ENCODE results near the gene PREB.

The PREB gene

DNA sequence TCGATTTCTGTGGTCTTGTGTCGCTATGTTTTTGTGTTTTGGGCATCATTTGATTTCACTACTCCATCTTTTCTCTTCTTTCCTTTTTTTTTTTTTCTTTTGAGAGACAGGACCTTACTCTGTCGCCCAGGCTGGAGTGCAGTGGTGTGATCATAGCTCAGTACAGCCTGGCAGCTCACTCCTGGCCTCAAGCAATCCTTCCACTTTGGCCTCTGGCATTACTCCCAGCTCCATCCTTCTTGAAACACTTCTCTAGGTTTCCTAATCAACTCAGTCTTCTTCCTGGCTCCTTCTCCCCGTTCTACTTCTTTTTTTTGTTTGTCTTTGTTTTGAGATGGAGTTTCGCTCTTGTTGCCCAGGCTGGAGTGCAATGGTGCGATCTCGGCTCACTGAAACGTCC lies 40.9 kb upstream of the PREB start:
- TF ChIP-seq, protein P1, sequence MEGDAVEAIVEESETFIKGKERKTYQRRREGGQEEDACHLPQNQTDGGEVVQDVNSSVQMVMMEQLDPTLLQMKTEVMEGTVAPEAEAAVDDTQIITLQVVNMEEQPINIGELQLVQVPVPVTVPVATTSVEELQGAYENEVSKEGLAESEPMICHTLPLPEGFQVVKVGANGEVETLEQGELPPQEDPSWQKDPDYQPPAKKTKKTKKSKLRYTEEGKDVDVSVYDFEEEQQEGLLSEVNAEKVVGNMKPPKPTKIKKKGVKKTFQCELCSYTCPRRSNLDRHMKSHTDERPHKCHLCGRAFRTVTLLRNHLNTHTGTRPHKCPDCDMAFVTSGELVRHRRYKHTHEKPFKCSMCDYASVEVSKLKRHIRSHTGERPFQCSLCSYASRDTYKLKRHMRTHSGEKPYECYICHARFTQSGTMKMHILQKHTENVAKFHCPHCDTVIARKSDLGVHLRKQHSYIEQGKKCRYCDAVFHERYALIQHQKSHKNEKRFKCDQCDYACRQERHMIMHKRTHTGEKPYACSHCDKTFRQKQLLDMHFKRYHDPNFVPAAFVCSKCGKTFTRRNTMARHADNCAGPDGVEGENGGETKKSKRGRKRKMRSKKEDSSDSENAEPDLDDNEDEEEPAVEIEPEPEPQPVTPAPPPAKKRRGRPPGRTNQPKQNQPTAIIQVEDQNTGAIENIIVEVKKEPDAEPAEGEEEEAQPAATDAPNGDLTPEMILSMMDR (IDR thresholded peaks at IDR 0.05; ENCODE audit: low read depth, low read length), result no peak
- no peak for DNase-seq (ENCODE audit: extremely low read depth, low read depth)

GRCh38 chr2:27174638-27175037 lies 40.2 kb upstream of the PREB start:
- TF ChIP-seq, protein P1 (IDR thresholded peaks at IDR 0.05; ENCODE audit: low read depth, low read length), result no peak
- no peak for DNase-seq (ENCODE audit: extremely low read depth, low read depth)

GRCh38 chr2:27171351-27171848 lies 37.0 kb upstream of the PREB start:
- DNase-seq (ENCODE audit: extremely low read depth, low read depth), result no peak
- TF ChIP-seq, protein P1 (IDR thresholded peaks at IDR 0.05; ENCODE audit: low read depth, low read length), result no peak

GRCh38 chr2:27170581-27171337 lies 36.3 kb upstream of the PREB start:
- DNase-seq (ENCODE audit: extremely low read depth, low read depth), result no peak
- TF ChIP-seq, protein P1 (IDR thresholded peaks at IDR 0.05; ENCODE audit: low read depth, low read length), result no peak

GRCh38 chr2:27164960-27165763 lies 30.7 kb upstream of the PREB start:
- TF ChIP-seq, protein P1 (IDR thresholded peaks at IDR 0.05; ENCODE audit: low read depth, low read length), result no peak
- no peak for DNase-seq (ENCODE audit: extremely low read depth, low read depth)

GRCh38 chr2:27162151-27163121 lies 28.0 kb upstream of the PREB start:
- TF ChIP-seq, protein P1 (IDR thresholded peaks at IDR 0.05; ENCODE audit: low read depth, low read length), result no peak
- DNase-seq (ENCODE audit: extremely low read depth, low read depth), result no peak
